Measurements from ENCODE around the gene TSPAN11.

GRCh38 chr12:31011746-31012566 lies 85.4 kb downstream of the TSPAN11 start:
- TF ChIP-seq CTCF (IDR thresholded peaks at IDR 0.05) = no peak
- TF ChIP-seq POLR2AphosphoS5 (IDR thresholded peaks at IDR 0.05; ENCODE audit: insufficient read depth in 1 of 2, low read depth in 1 of 2) = no peak
